Fibroblast of the aortic adventitia (primary cell): ENCODE data around the gene SLC30A3. TPM values are rescaled to one million over a fixed set of nuclear protein-coding genes. Genes with fewer than 3 reads are reported as not detected.

ENCODE experiments used
- DNase-seq: peaks from one replicate; pipeline ENCODE4 v3.0.0-alpha.2; 2010; ENCODE audit warnings: low read depth
- H3K4me3 ChIP-seq: 2 replicates; pipeline ENCODE4 v1.5.1; 2011; ENCODE audit warnings: low read depth, mild to moderate bottlenecking, control low read depth, low read length, moderate library complexity
- total RNA-seq: library from RNA; depleted of rRNA; stranded (reverse); fragments of >200 nt; gene quantifications from 2 replicates; pipeline ENCODE4 v1.2.3, GENCODE V29; 2012; ENCODE audit warnings: low replicate concordance
- TF ChIP-seq, protein P1 (sequence below): IDR thresholded peaks from 2 replicates; pipeline ENCODE4 v1.5.1; 2011; ENCODE audit warnings: mild to moderate bottlenecking, low read length, control low read depth, inconsistent platforms; ENCODE audit not compliant: insufficient read depth

The SLC30A3 gene
- total RNA-seq, 1 donor, result 0.09 TPM

DNA sequence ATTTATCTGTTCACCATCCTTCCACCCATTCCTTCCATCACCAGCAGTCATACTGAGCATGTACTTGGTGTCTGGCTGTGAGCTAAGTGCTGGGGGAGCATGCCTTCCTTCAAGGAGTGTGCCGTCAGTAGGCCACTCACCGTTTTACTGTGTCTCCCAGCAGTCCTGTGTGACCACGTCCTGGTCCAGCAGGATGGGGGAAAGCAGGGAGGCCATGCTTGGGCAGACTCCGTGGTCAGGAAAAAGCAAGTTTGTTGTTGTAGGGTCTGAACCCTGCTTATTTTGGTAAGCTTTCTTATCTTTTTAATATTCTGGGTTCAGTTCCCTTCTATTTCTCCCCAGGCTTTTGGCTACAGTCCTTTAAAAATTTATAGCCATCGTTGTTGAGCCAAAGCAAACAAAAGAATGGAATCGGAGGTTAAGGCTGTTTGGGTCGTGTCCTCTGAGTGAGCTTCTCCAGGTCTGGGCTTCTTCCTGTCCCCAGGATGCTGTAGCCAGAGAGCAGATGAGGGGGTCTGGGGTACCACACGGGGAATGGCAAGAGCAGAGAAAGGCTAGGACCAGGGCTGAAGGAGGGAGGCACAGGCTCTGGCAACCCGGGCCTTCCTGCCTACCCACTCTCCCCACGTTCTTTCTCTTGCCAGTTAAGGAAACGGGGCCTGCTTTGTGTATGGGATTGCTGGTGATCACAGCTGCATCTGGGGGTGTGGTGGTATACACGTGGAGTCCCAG, 13.5 kb downstream of the SLC30A3 start:
- TF ChIP-seq, protein P1, sequence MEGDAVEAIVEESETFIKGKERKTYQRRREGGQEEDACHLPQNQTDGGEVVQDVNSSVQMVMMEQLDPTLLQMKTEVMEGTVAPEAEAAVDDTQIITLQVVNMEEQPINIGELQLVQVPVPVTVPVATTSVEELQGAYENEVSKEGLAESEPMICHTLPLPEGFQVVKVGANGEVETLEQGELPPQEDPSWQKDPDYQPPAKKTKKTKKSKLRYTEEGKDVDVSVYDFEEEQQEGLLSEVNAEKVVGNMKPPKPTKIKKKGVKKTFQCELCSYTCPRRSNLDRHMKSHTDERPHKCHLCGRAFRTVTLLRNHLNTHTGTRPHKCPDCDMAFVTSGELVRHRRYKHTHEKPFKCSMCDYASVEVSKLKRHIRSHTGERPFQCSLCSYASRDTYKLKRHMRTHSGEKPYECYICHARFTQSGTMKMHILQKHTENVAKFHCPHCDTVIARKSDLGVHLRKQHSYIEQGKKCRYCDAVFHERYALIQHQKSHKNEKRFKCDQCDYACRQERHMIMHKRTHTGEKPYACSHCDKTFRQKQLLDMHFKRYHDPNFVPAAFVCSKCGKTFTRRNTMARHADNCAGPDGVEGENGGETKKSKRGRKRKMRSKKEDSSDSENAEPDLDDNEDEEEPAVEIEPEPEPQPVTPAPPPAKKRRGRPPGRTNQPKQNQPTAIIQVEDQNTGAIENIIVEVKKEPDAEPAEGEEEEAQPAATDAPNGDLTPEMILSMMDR, result no peak
- no peak overlapping the region for H3K4me3 ChIP-seq
- DNase-seq, result peak; percentile 40

DNA sequence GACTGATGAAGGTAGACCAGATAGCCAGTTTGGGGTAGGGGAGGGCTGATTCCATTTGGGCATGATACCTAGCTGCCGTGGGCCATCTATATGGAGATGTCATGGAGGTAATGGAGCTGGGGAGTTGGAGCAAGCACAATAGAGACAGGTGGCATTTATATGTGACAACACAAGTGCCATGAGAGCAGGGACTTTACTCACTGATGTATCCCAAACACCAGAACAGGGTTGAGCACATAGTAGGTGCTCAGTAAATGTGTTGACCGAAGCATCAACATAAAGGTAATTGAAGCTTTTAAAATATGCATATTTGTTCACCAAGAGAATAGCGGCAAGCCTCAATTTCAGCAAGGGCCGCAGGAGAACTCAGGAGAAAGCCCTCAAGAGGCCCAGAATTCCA, 15.0 kb downstream of the SLC30A3 start:
- TF ChIP-seq, protein P1, result no peak
- DNase-seq, result no peak

DNA sequence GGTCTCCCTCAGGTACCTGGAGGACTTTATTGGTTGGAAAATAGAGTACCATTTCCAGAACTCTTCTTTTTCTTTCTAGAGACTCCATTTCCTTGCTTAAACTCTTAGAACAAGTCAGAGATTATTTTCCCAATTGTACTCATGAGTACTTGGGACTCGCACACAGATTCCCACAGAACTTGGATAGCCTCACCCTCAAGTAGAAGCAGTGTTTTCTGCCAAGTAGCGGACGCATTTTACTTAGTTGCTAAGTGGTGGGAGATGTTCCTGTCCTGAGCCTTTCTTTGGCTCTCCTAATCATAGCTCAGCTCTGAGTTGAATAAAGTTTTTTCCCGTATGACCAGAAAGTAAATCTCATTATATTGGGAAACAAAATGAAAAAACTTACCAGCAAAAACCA, 17.2 kb downstream of the SLC30A3 start:
- DNase-seq, result no peak
- TF ChIP-seq, protein P1, result no peak
- no peak overlapping the region for H3K4me3 ChIP-seq

More for the DNA sequence above, 15.0 kb downstream of the SLC30A3 start:
- H3K4me3 ChIP-seq, result no peak overlapping the region

- TF ChIP-seq, protein P1, result no peak
- no peak for DNase-seq
- H3K4me3 ChIP-seq, result no peak overlapping the region
These were observed 17.7 kb downstream of the SLC30A3 start for GRCh38 chr2:27245116-27245515.

GRCh38 chr2:27243391-27244130, 19.3 kb downstream of the SLC30A3 start:
- DNase-seq, result no peak
- no peak overlapping the region for H3K4me3 ChIP-seq
- TF ChIP-seq, protein P1, result no peak

DNA sequence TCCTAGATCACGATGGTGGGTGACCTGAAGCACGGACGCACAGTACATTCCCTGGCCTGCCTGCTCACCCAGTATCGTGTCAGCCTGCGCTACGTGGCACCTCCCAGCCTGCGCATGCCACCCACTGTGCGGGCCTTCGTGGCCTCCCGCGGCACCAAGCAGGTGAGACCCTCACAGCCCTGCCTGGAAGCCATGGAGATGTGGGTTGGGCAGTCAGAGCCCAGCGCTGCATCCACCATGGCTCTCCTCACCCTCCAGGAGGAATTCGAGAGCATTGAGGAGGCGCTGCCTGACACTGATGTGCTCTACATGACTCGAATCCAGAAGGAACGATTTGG, 20.3 kb downstream of the SLC30A3 start:
- DNase-seq, result no peak
- TF ChIP-seq, protein P1, result no peak
- no peak overlapping the region for H3K4me3 ChIP-seq
